Stimulated activated naive CD8-positive, alpha-beta T cell treated with anti-CD3 and anti-CD28 coated beads, Interleukin-15, Interleukin-2, amounts not matched to agents 100 U/mL and 50 U/mL, for 24 hours (primary cell): ENCODE results near the gene PRKCB.
A peak's percentile ranks its signal among the peaks of the same experiment; 100 is the strongest.

Source experiments
- ATAC-seq: fragments of 150-1000 bp; cut with Tn5 transposase; one replicate; pipeline ENCODE4 v1.10.0; 2021
- DNase-seq: peaks from one replicate; pipeline ENCODE4 v3.0.0; 2021

PRKCB gene

DNA sequence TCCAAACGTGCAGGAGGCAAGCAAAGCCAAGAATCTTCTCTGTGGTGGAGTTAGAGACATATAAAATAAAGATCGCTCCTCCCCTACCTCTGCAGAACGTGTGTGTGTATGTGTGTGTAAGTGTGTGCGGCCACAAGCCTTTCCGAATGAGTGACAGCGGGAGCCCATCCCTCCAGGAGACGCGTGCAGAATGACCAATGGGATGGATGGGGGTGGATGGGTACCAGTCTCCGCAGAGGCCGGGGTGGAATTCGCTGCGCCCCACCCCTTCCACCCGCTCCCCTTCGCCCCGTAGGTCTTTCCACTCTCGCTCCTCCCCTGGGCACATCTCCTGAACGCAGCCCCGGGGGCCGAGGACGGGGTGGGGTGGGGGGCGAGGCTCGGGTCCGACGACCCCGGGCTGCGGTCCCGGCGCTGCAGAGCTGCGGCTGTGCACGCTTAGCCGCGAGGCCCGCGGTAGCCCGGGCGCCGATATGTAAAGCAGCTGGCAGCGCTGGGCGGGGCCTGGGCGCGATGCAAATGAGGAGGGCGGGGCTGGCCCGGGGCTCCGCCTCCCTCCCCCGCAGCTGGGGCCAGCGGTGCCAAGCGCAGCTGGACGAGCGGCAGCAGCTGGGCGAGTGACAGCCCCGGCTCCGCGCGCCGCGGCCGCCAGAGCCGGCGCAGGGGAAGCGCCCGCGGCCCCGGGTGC is at the start of gene PRKCB:
Gene PRKCB, plus strand, starts transcription at position 594 of the 688 bp plus-strand sequence.
- DNase-seq (peak; percentile 93), ATAC-seq (peak; percentile 88)

DNA sequence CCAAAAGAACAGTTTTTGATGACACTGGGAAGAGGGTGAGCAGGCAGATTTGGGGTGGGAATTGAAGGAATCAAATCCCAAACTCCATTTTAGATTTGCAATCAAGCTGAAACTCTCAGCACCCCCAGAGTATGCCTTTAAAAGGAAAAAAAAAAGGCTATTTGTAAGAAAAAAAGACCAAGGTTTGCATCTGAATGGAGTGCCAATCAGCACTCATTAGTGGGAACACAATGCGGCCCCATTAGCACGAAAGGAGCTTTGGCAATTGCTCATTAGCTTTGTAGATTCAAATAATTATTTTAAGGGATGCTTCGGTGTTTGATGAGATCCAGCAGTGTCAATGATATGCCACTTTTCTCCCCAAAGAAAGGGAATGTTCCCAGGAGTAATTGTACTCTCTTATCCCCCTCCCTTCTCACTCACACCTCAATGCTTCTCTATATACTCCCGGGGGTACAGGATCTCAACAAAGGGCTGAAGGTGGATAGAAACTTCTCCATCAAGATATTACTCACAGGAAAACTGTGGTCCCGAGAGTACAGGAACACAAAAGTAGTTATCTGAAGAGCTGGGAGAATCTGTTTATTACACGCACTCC is 48.7 kb upstream of the PRKCB start:
- no peak for DNase-seq
- no peak for ATAC-seq

DNA sequence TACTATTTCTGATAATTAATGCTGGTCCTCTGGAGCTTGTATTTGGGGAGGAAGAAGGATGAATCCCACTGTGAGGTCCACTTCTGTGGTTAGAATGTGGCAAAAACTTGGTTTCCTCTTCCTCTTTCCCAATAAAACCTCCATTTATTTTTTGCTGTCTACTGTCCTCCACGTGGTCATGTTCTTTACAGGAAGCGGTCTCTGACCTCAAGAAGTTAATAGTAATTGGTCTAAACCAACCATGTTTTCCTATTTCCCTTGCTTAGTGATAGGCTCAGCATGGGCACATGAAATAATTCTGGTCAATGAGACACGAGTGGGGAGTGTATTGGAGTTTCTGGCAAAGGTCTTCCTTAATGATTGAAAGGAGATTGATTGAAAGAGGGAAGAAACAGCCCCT is 47.1 kb upstream of the PRKCB start:
- no peak for ATAC-seq
- DNase-seq = no peak

DNA sequence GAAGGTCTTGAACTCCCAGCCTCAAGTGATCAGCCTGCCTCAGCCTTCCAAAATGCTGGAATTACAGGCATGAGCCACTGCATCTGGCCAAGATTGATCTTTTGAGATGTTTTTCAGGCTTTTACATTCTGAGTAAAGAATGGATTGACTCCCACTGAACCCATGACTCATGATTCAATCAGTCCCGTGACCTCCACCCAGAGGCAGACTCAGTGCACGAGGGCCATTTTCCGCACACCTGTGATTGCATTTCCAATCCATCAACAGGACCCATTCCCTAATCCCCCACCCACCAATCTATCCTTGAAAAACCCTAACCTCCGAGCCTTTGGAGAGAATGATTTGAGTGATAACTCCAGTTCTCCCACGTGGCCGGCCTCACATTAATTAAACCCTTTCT is 40.4 kb upstream of the PRKCB start:
- DNase-seq (no peak), ATAC-seq (no peak)

DNA sequence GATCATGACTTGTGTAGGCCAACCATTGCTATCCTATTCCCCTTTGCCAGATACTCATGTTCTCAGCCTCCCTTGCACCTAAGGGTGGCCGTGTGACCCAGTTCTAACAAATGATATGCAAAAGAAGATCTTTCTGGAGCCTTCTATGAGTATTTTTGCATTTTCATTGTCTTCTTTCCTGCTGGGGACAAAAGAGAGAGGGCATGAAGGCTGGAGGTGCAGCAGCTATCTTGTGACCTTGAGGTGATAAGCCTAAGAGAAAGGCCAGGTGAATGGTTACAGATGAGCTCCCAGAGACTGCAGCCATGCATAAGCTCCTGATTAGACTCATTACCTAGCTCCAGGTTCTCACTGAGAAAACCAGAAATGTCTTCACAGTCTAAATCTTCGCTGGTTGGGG is 38.8 kb upstream of the PRKCB start:
- ATAC-seq (no peak), DNase-seq (no peak)

DNA sequence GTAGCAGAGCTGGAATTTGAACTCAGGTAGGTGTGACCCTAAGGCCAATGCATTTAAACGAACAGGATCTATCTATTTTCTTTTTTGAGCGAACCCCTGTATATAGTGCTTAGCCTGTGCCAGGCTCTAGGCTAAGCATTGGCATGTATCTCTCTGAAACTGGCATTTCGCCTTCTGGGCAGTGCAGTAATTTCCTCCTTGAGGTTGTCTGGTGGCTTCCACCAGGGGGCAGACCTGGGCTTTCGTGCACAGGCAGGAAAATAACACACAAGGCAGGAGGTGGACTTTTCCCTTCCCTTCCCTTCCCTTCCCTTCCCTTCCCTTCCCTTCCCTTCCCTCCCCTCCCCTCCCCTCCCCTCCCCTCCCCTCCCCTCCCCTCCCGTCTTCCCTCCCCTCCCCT is 34.4 kb upstream of the PRKCB start:
- ATAC-seq (peak; percentile 71), DNase-seq (peak; percentile 86)

DNA sequence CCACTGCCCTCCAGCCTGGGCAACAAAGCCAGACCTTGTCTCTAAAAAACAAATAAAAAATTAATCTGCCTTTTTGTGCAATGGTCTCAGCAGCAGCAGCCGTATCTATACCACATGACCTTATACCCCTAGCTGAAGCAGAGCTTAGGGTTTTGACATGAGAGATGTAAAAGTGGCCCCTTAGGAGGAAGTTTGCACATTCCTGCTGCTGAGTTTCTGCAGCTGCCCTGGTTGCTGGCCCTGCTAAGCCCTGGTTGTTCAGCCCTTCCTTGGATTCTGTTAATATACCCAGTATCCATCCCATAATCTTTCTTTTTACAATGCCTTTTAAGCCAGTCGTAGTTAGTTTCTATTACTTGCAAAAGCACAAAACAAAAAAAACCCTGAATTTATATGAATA is 33.0 kb upstream of the PRKCB start:
- DNase-seq (no peak), ATAC-seq (no peak)

DNA sequence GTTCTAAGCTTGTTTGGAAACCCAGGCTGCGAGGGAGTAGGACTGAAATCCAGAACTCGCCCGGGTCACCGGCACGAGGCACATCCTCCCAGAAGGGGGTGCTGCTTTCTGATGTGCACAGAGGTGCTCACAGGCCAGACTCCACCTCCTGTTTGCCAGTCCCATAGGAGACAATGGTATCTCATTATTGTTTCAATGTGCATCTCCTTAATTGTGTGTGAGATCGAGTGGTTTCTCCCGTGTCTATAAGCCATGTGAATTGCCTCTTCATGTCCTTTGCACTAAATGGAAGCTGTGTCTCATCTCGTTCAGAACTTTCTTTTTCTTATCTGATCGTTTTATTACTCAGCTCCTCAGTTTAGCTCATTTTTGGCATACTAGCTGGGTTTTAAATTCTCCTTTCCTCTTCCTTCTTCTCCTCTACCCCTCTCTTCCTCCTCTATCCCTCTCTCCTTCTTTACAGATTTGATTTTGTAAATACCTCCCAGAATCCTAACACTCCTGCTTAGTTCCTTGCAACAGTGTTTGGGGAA is 32.1 kb upstream of the PRKCB start:
- ATAC-seq (peak; percentile 89), DNase-seq (peak; percentile 78)

DNA sequence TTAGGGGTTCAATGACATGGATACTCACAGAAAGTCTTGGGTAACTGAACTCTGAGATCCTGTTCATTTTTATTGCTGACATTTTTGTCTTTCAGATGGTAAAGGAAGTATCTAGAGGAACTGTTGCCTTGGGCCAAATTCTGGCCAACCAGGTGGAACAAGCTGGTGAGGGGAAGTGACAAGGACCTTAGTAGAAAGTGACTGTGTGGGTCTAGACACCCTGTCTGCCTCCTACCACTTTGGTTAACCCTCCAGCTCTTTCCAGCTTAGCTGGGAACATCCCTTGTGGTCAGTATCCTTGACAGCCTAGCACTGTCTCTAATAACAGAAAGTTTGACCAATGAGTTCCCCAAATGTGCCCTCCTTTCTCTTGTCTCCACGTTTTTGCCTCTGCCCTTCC is 28.8 kb upstream of the PRKCB start:
- DNase-seq (no peak), ATAC-seq (peak; percentile 57)

DNA sequence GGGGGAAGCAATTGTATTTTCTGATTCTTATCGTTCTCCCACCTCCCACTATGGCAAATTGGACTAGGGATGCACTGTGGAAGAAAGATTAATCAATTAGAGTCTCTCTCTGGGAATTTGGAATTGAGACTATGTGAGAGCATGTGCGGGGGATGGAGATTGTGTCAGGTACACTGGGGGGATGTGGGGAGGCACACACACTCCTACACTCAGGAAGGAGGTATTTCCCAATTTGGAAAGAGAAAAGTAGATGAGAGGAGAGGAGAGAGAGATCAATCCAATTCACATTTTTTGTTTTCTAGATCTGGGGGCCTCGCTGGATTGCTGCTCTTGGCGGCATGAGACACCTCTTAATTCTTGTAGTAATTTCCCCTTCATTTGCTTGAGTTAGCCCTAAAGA is 14.3 kb upstream of the PRKCB start:
- no peak for ATAC-seq
- DNase-seq = no peak

DNA sequence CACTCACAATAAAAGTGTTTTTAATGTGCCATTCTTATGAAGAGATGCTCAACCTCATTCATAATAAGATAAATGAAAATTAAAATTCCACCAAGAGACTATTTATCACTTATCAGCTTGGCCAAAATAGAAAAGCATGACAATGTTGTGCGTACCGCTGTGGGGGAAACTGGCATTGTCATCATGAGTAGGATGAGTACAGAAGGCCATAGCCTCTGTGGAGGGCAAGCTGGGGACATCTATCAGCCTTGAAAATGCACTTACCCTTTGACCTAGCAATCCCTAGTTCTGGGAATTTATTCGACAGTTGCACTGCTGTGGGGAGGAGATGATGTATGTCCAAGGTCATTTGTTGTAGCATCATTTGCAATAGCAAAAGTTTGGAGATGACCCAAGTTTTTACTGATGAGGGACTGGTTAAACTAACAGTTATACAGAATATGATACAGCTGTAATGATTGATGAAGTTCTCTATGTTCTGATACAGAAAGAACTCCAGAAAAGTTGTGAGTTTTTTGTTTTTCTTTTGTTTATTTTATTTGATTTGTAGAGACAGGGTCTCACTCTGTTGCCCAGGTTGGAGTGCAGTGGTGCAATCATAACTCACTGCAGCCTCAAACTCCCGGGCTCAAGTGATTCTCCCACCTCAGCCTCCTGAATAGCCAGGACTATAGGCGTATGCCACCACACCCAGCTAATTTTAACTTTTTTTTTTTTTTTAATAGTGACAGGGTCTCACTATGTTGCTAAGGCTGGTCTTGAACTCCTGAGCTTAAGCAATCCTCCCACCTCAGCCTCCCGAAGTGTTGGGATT is 13.7 kb upstream of the PRKCB start:
- no peak for DNase-seq
- ATAC-seq = no peak

DNA sequence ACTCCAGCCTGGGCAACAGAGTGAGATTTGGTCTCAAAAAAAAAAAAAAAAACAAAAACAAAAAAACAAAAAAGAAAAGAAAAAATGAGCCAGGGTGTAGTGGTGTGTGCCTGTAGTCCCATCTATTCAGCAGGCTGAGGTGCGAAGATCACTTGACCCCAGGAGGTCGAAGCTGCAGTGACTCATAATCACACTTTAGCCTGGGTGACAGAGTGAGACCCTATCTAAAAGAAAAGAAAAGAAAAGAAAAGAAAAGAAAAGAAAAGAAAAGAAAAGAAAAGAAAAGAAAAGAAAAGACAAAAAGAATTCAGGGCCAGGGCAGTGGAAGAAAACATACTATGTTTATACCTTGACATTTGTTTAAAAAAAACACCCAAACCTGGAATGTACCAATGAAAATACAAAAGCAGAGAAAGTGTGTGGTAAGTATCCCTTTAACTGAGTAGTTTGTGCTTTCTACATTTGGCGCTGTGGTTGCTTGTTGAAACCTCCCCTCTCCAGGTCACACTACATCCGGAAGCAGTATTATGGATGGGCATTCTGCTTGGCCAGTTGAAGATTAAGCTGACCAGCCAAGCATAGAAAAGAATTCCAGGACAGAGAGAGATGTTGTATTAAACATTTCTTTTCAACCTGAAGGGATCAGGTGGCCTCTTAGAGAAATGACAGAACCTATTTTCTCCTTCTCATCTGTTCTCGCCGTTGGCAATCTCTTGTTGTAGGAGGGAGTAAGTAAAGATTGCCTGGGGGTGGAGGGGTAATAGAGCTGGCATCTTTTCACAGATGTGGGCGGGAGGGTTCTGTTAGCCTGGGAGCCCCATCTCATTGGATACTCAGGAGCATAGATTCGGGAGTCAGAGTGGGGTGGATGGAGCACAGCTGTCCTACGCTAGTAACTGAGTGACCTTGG is 12.1 kb upstream of the PRKCB start:
- ATAC-seq (no peak), DNase-seq (no peak)

DNA sequence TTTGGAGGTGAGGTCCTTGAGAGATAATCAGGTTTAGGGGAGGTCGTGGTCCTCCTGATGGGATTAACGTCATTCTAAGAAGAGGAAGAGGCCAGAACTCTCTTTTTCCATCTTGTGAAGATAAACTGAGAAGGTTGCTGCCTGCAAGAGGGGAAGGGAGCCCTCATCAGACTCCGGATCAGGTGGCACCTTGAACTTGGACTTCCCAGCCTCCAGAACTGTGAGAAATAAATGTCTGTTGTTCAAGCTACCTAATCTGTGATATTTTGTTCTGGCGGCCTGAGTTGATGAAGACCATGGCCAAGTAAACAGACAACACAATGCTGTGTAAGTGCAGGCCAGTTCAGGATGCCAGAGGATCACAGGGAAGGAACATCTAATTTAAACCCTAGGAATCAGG is 10.9 kb upstream of the PRKCB start:
- no peak for ATAC-seq
- no peak for DNase-seq

DNA sequence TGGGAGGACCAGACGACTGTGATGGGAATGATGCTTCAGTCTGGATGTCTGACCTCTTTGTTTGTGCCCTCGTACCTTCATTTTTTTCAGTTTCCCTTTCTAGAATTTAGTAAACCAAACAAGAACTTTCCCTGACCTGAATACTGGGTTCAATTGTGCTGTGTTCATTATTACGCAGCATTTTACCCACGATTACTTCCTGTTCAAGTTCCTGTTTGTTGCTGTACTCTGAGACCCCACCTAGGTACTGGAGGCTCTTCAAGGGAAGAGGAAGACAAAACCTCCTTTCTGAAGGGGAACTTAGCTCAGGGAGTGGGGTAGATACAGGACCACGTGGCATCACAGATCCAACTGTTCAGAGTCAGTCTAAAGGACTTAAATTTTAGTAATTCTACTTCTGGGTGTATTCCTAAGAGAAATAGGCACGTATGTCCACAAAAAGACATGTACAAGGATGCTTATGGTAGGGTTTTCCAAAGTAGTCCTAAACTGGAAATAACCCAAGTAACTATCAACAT is 9.2 kb upstream of the PRKCB start:
- no peak for DNase-seq
- ATAC-seq = peak; percentile 64

DNA sequence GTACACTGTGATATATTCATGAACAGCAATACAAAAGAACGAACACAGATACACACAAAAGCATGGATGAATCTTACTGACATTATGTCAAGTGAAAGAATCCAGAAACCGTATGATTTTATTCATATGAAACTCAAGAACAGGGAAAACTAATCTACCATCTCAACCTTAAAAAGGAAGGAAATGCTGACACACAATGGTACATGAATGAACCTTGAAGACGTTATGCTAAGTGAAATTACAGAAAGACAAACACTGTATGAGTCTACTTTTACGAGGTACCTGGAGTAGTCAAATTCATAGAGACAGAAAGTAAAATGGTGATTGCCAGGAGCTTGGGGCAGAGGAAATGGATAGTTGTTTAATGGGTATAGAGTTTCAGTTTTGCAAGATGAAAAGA is 8.7 kb upstream of the PRKCB start:
- no peak for DNase-seq
- peak; percentile 82 for ATAC-seq

DNA sequence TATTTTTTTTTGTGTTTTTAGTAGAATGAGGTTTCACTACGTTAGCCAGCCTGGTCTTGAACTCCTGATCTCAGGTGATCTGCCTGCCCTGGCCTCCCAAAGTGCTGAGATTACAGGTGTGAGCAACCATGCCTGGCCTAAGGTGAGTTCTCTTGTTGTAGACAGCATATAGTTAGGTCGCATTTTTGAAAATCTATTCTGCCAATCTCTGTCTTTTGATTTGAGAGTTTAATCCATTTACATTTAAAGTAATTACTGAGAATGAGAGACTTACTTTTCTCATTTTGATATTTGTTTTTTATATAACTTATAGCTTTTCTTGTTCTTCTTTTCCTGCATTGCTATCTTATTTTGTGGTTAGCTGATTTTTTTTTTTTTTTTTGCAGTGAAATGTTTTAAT is 6.3 kb upstream of the PRKCB start:
- ATAC-seq (no peak), DNase-seq (no peak)

DNA sequence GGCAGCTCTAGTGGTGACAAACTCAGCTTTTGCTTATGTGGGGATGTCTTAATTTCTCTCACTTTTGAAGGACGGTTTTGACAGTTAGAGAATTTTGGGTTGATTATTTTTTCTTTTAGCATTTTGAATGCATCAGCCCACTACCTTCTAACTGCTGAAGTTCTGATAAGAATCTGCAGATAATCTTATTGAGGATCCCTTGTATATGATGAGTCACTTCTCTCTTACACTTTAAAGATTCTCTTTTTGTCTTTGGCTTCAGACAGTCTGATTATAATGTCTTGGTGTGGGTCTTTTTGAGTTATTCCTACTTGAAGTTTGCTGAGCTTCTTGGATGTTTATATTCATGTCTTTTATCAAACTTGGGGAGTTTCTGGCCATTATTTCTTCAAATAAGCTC is 5.5 kb upstream of the PRKCB start:
- ATAC-seq = no peak
- no peak for DNase-seq

DNA sequence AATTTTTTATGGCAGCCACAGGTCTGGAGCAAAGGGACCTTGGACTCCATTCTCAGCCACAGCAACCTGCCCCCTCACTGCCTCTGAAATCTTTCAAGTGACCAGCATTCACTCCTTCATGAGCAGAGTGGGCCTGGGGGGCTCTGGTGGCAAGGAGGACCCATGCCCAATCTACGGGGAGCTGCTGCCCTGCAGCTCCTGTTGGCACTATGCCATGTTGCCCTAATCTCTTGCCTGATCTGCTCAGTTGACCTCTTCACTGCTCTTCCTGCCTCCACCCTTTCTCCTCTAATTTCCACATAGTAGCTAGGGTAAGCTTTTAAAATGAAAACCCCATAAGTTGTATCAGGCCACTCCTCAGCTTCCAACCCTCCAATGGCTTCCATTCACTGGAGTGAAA is 2.9 kb upstream of the PRKCB start:
- DNase-seq (no peak), ATAC-seq (no peak)

DNA sequence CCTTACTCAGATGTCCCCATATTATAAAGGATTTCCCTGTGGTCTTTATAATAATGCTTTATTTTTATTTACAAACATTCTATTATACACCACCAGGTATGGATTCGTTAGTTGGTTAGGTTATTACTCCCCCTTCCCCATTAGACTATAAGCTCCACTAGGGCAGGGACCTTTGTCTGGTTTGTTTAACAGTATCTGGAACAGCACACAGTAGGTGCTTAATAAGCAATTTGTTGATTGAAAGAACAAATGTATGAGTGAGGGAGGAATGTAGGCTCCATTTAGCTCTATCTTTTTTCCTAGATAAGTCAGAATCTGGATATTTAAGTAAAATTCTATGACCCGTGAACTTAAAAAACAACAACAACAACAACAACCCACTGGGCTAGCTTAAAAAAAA is 2.3 kb upstream of the PRKCB start:
- DNase-seq (no peak), ATAC-seq (no peak)

DNA sequence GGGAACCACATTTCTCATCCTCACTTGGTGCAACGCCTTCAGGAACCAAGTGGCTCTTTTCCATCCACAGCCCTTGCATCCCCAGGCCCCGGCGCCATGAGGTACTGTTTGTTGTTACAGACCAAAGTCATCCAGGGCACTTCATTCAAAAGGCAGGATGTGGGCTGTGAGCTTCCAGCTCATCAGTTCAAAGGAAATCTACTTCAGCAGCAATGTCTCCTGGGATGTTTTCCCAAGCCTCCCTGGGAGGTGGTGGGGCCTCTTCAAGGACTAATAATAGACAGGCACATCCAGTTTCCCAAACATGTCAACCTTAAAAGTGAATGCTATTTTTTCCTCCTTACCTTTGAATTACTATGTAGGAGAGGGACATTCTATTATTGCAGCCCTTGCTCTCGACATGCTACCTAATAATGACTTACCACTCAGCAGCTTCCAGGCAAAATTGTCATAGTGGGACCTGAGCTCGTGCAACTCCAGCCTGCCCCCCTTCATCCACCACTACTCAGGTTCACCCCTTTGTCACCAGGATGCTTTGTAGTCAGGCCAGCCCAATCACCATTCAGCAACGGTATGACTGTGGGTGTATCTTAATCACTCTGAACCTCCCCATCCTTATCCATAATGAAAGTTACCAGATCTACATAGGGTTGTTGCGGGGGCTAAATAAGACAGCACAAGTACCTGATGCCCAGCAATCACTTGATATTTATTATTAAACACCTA is 1.7 kb upstream of the PRKCB start:
- DNase-seq (no peak), ATAC-seq (no peak)

DNA sequence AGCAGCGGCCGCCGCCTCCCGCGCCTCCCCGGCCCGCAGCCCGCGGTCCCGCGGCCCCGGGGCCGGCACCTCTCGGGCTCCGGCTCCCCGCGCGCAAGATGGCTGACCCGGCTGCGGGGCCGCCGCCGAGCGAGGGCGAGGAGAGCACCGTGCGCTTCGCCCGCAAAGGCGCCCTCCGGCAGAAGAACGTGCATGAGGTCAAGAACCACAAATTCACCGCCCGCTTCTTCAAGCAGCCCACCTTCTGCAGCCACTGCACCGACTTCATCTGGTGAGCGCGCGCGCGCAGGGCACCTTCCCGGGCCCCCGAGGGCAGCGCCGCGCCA is 258 bp downstream of the PRKCB start:
- ATAC-seq (no peak), DNase-seq (peak; percentile 45)
